NB4 (cell line): ENCODE results near the gene BORCS5.

ENCODE experiments used
- DNase-seq: peaks from one replicate; pipeline ENCODE4 v3.0.0; 2010; ENCODE audit warnings: low read depth
- H3K4me3 ChIP-seq: one replicate; pipeline ENCODE4 v1.5.1; 2011; ENCODE audit warnings: mild to moderate bottlenecking, low read depth, low read length, moderate library complexity
- CTCF ChIP-seq: IDR thresholded peaks from one replicate; pipeline ENCODE4 v1.5.1; 2012; ENCODE audit warnings: low read depth, low read length
- MAX ChIP-seq: IDR thresholded peaks from 2 replicates; pipeline ENCODE4 v1.6.1; 2011; ENCODE audit warnings: low read depth, low read length
- MYC ChIP-seq: IDR thresholded peaks from 2 replicates; pipeline ENCODE4 v1.6.1; 2011; ENCODE audit warnings: low read depth, low read length
- POLR2A ChIP-seq: IDR thresholded peaks from 2 replicates; pipeline ENCODE4 v1.6.1; 2011; ENCODE audit warnings: mild to moderate bottlenecking; ENCODE audit not compliant: insufficient read length; ENCODE audit errors: extremely low read depth

The BORCS5 gene

GRCh38 chr12:12488823-12489550 lies 132.1 kb downstream of the BORCS5 start:
- DNase-seq = no peak
- no peak overlapping the region for H3K4me3 ChIP-seq
- no peak for TF ChIP-seq MYC
- TF ChIP-seq MAX = no peak
- no peak for TF ChIP-seq POLR2A
- no peak for TF ChIP-seq CTCF

GRCh38 chr12:12491606-12492005 lies 134.7 kb downstream of the BORCS5 start:
- TF ChIP-seq MAX (no peak), MYC (no peak), CTCF (no peak), POLR2A (no peak)
- no peak for DNase-seq
- H3K4me3 ChIP-seq = no peak overlapping the region

GRCh38 chr12:12492547-12492946 lies 135.7 kb downstream of the BORCS5 start:
- H3K4me3 ChIP-seq = no peak overlapping the region
- TF ChIP-seq POLR2A = no peak
- no peak for TF ChIP-seq CTCF
- TF ChIP-seq MYC = no peak
- no peak for TF ChIP-seq MAX
- no peak for DNase-seq

GRCh38 chr12:12495536-12495935 lies 138.7 kb downstream of the BORCS5 start:
- TF ChIP-seq POLR2A = no peak
- TF ChIP-seq MYC = no peak

GRCh38 chr12:12498210-12498609 lies 141.3 kb downstream of the BORCS5 start:
- DNase-seq = no peak
- no peak for TF ChIP-seq CTCF
- no peak for TF ChIP-seq POLR2A
- TF ChIP-seq MYC = no peak
- no peak for TF ChIP-seq MAX
- no peak overlapping the region for H3K4me3 ChIP-seq

More at GRCh38 chr12:12495536-12495935, 138.7 kb downstream of the BORCS5 start:
- no peak overlapping the region for H3K4me3 ChIP-seq
- no peak for DNase-seq

- TF ChIP-seq POLR2A = no peak
- TF ChIP-seq MYC = no peak
- TF ChIP-seq MAX = no peak
- no peak for TF ChIP-seq CTCF
- H3K4me3 ChIP-seq = no peak overlapping the region
- DNase-seq = no peak
Observed at GRCh38 chr12:12499909-12500604, 143.2 kb downstream of the BORCS5 start.
